Skeletal muscle satellite cell (primary cell): ENCODE data around the gene BCAS3.
"Not testable (repeated sequence)": the region's sequence is repeated elsewhere in the genome, so short reads cannot be mapped to it uniquely, and the experiment has no call there.

Source experiments
- H3K27me3 ChIP-seq: 2 replicates; pipeline ENCODE4 v1.7.0; 2013; ENCODE audit warnings: low read length; ENCODE audit not compliant: control insufficient read depth, insufficient read depth
- H3K36me3 ChIP-seq: 2 replicates; pipeline ENCODE4 v1.7.0; 2013; ENCODE audit warnings: mild to moderate bottlenecking, control low read depth, low read length; ENCODE audit not compliant: insufficient read depth
- H3K4me1 ChIP-seq: 2 replicates; pipeline ENCODE4 v1.7.0; 2013; ENCODE audit warnings: low read length; ENCODE audit not compliant: control insufficient read depth, insufficient read depth
- H3K4me2 ChIP-seq: 2 replicates; pipeline ENCODE4 v1.7.0; 2013; ENCODE audit warnings: mild to moderate bottlenecking, low read length
- H3K4me3 ChIP-seq: 2 replicates; pipeline ENCODE4 v1.7.0; 2013; ENCODE audit warnings: low read length
- H3K9ac ChIP-seq: 2 replicates; pipeline ENCODE4 v1.7.0; 2013; ENCODE audit warnings: mild to moderate bottlenecking, low read depth, low read length, moderate library complexity
- H3K9me3 ChIP-seq: replicated peaks from 2 replicates; pipeline ENCODE4 v1.7.0; 2013; ENCODE audit warnings: mild to moderate bottlenecking, control low read depth, low read length

Gene BCAS3

DNA sequence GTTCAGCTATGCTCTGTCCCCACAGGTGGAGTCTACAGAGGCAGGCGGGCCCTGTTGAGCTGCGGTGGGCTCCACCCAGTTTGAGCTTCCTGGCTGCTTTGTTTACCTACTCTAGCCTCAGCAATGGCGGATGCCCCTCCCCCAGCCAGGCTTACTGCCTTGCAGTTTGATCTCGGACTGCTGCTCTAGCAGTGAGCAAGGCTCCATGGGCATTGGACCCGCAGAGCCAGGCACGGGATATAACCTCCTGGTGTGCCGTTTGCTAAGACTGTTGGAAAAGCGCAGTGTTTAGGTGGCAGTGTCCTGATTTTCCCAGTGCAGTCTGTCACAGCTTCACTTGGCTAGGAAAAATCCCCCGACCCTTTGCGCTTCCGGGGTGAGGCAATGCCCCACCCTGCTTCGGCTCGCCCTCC, 89.1 kb downstream of the BCAS3 start:
- no peak overlapping the region for H3K4me2 ChIP-seq
- H3K4me3 ChIP-seq = no peak overlapping the region
- no peak overlapping the region for H3K9ac ChIP-seq
- no peaks in the 10 kb centered on the region for H3K36me3 ChIP-seq
- H3K27me3 ChIP-seq = no peaks in the 10 kb centered on the region
- no peaks in the 10 kb centered on the region for H3K4me1 ChIP-seq
- no peaks in the 10 kb centered on the region for H3K9me3 ChIP-seq

DNA sequence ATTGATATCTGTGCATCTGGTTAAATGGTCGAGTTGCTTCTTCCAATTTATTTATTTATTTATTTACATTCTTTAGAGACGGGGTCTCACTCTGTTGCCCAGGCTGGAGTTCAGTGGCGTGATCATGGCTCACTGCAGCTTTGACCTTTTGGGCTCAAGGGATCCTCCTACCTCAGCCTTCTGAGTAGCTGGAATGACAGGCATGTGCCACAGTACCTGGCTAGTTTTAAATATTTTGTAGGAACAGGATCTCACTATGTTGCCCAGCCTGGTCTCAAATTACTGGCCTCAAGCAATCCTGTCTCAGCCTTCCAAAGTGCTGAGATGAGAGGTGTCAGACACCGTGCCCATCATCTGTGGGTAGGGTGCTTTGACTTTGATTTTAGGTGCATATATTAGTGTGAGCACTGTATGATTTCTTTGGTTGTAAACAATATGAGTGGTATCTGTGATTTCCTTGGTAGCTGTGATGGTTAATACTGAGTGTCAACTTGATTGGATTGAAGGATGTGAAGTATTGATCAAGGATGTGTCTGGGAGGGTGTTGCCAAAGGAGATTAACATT, 90.2 kb downstream of the BCAS3 start:
- no peaks in the 10 kb centered on the region for H3K4me1 ChIP-seq
- H3K9me3 ChIP-seq = no peaks in the 10 kb centered on the region
- H3K27me3 ChIP-seq = no peaks in the 10 kb centered on the region
- no peak overlapping the region for H3K4me2 ChIP-seq
- no peaks in the 10 kb centered on the region for H3K36me3 ChIP-seq
- no peak overlapping the region for H3K9ac ChIP-seq
- H3K4me3 ChIP-seq = no peak overlapping the region

DNA sequence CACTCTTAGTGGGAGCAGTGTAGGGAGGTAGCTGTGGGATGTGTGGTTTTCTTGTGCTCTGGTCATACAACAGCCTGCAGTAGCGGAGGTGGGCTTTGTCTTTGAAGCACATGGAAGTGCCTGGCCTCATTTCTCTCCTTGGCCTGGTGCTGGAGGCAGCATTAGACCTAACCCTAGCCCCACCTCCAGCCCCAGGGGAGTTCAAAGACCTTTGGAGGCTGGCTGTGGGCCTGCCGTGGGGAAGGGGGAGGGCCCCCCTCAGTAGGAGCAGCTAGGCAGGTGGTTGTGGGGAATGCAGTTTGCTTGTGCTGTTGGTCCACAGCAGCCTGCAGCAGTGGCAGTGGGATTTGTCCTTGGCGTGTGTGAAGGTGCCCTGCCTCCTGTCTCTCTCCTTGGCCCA, 91.7 kb downstream of the BCAS3 start:
- no peak overlapping the region for H3K4me2 ChIP-seq
- H3K9ac ChIP-seq = no peak overlapping the region
- H3K9me3 ChIP-seq = no peaks in the 10 kb centered on the region
- H3K36me3 ChIP-seq = no peaks in the 10 kb centered on the region
- no peaks in the 10 kb centered on the region for H3K4me1 ChIP-seq
- H3K27me3 ChIP-seq = no peaks in the 10 kb centered on the region
- no peak overlapping the region for H3K4me3 ChIP-seq

DNA sequence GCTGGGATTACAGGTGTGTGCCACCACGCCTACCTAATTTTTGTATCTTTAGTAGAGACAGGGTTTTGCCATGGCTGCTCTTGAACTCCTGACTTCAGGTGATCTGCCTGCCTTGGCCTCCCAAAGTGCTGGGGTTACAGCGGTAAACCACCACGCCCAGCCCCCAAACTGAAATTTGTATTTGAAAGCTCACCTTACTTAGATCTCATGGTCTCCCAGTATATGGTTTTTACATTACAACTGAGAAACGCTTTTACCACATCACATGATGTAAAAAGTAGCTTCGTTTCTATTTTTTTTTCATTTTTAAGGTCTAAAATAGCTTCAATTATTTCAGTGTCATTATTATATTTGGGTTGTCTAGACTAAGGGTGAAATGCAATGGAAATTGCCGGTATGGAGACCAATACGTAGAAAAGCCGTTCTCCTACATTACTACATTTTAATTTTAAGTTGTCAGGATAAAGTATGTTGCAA, 93.3 kb downstream of the BCAS3 start:
- Histone ChIP-seq H3K36me3 (no peaks in the 10 kb centered on the region), H3K9ac (no peak overlapping the region), H3K9me3 (no peaks in the 10 kb centered on the region), H3K4me1 (no peaks in the 10 kb centered on the region), H3K27me3 (no peaks in the 10 kb centered on the region), H3K4me3 (no peak overlapping the region), H3K4me2 (no peak overlapping the region)

DNA sequence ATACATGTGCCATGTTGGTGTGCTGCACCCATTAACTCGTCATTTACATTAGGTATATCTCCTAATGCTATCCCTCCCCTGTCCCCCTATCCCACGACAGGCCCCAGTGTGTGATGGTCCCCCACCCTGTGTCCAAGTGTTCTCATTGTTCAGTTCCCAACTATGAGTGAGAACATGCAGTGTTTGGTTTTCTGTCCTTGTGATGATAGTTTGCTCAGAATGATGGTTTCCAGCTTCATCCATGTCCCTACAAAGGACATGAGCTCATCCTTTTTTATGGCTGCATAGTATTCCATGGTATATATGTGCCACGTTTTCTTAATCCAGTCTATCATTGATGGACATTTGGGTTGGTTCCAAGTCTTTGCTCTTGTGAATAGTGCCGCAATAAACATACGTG, 94.0 kb downstream of the BCAS3 start:
- not testable (repeated sequence) for H3K4me3 ChIP-seq, H3K36me3 ChIP-seq, H3K27me3 ChIP-seq, H3K9ac ChIP-seq, H3K4me2 ChIP-seq, H3K4me1 ChIP-seq, H3K9me3 ChIP-seq

DNA sequence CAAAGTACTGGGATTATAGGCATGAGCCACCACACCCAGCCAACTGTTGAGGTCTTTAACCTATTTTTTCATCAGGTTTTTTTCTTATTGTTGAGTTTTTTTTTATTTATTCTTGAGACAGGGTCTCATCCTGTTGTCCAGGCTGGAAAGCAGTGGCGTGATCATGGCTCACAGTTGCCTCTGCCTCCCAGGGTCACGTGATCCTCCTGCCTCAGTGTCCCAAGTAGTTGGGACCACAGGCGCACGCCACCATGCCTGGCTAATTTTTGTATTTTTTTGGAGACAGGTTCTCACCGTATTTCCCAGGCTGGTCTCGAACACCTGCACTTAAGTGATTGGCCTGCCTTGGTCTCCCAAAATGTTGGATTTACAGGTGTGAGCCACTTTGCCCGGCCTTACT, 95.9 kb downstream of the BCAS3 start:
- H3K4me1 ChIP-seq = no peaks in the 10 kb centered on the region
- H3K4me3 ChIP-seq = no peak overlapping the region
- H3K27me3 ChIP-seq = no peaks in the 10 kb centered on the region
- H3K9ac ChIP-seq = no peak overlapping the region
- no peak overlapping the region for H3K4me2 ChIP-seq
- no peaks in the 10 kb centered on the region for H3K36me3 ChIP-seq
- H3K9me3 ChIP-seq = no peaks in the 10 kb centered on the region

DNA sequence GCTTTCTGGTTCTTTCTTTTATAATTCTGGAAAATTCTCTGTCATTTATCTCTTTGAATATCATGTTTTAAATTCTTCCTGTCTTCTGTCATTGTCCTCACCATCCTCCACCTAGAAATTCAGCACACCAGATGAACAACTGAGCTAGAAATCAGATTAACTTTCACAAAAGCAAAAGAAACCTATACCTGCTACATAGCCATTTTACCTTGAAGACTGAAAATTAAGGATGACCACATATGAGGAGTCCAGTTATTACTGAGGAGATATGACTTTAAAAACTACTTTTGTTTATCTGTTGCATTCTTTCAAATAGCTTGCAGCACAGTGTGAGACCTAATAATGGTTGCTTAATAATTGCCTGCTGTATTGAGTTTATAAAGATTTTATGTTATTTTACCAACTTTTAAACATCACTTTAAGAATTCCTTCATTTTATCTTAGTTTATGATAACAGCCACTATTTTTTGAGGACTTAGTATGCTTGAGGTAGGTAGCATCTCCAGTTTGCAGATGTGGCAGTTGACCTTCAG, 104.3 kb downstream of the BCAS3 start:
- no peak overlapping the region for H3K4me3 ChIP-seq
- no peaks in the 10 kb centered on the region for H3K36me3 ChIP-seq
- no peaks in the 10 kb centered on the region for H3K27me3 ChIP-seq
- H3K9ac ChIP-seq = no peak overlapping the region
- H3K9me3 ChIP-seq = no peaks in the 10 kb centered on the region
- no peak overlapping the region for H3K4me2 ChIP-seq
- no peaks in the 10 kb centered on the region for H3K4me1 ChIP-seq

DNA sequence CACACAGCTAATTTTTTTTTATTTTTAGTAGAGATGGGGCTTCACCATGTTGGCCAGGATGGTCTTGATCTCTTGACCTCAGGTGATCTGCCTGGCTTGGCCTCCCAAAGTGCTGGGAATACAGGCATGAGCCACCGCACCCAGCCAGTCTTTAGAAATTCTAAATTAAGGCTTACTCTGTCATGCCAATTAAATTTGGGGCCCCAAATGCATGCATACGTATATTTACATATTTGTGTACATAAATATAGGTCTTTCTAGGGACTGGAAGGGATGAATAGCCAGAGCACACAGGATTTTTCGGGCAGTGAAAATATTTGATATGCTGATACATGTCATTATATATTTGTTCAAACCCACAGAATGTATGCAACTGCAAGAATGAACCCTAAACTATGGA, 105.1 kb downstream of the BCAS3 start:
- Histone ChIP-seq H3K27me3 (no peaks in the 10 kb centered on the region), H3K4me1 (no peaks in the 10 kb centered on the region), H3K36me3 (no peaks in the 10 kb centered on the region), H3K9me3 (no peaks in the 10 kb centered on the region), H3K4me2 (no peak overlapping the region), H3K9ac (no peak overlapping the region), H3K4me3 (no peak overlapping the region)

DNA sequence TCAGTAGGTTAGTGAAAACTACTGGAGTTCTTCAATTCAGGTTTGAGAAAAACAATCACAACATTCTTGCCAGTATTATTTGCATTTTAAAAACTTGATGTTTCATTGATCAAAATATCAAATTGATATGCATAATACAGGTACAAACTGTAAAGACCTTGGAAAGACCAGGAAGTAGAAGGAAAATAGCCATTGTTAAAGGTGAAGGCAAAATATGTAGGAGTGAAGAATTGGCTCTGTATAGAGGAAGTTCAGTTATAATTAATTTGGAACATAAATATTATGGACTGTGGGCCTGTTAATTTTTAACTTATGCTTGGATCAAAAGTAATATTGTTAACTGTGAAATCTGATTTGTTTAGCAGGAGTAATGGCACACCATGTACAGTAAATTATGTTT, 112.6 kb downstream of the BCAS3 start:
- H3K4me1 ChIP-seq = no peaks in the 10 kb centered on the region

DNA sequence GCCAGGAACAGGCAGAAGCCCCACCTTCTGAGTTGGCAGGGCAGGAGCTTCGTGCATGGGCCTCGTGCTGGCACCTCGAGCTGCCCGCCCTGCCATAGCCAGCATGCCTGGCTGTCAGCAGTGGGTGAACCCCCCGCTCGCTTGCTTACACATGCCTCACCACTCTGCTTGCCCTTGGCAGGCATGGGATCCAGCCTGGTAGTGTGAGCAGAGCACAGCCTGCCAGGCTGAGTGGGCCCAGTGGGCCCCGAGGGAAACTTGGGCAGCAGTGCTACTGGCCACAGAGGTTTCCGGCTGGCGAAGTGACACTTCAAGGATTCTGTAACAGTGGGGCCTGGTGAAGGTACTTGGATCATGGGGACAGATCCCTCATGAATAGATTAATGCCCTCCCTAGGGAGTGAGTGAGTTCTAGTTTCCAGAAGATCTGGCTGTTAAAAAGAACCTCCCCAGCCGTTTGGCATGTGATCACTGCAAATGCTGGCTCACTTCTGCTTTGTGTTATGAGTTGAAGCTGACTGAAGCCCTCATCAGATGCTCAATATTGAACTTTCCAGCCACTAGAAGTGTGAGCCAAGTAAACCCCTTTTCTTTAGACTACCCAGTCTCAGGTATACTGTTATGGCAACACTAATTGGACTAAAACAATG, 114.7 kb downstream of the BCAS3 start:
- Histone ChIP-seq H3K9ac (no peak overlapping the region), H3K9me3 (no peaks in the 10 kb centered on the region), H3K4me2 (no peak overlapping the region), H3K4me1 (no peaks in the 10 kb centered on the region), H3K36me3 (no peaks in the 10 kb centered on the region), H3K4me3 (no peak overlapping the region), H3K27me3 (no peaks in the 10 kb centered on the region)

More for the DNA sequence above, 112.6 kb downstream of the BCAS3 start:
- Histone ChIP-seq H3K9me3 (no peaks in the 10 kb centered on the region), H3K4me3 (no peak overlapping the region), H3K4me2 (no peak overlapping the region), H3K9ac (no peak overlapping the region), H3K36me3 (no peaks in the 10 kb centered on the region), H3K27me3 (no peaks in the 10 kb centered on the region)

DNA sequence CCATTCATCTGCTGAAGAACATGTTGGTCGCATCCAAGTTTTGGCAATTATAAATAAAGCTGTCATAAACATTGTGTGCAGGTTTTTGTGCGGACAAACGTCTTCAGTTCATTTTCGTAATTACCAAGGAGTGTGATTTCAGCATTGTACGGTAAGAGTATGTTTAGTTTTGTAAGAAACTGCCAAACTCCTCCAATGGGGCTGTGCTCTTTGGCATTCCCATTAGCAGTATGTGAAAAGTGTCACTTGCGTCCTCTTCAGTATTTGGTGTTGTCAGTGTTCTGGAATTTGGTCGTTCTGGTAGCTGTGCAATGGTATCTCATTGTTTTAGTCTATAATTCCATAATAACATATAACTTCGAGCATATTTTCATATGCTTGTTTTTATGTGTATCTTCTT, 120.9 kb downstream of the BCAS3 start:
- Histone ChIP-seq H3K4me1 (no peaks in the 10 kb centered on the region), H3K36me3 (no peaks in the 10 kb centered on the region), H3K27me3 (no peaks in the 10 kb centered on the region), H3K4me2 (no peak overlapping the region), H3K4me3 (no peak overlapping the region), H3K9me3 (no peaks in the 10 kb centered on the region), H3K9ac (no peak overlapping the region)

DNA sequence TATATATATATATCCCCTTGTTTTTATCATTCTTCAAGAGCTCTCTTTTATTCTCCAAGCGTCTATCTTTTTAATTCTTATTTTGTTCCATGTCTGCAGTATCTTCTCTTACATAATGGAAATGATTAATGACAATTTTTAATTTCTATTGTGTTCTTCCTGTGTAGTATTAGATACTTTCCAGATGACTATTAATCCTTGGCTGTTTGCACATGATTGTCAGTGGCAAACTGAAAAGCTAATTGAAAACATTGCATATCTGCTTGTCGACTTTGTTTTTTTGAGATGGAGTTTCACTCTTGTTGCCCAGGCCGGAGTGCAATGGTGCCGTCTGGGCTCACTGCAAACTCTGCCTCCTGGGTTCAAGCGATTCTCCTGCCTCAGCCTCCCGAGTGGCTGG, 124.7 kb downstream of the BCAS3 start:
- H3K36me3 ChIP-seq = no peaks in the 10 kb centered on the region
- H3K9ac ChIP-seq = no peak overlapping the region
- H3K4me2 ChIP-seq = no peak overlapping the region
- H3K9me3 ChIP-seq = no peaks in the 10 kb centered on the region
- no peak overlapping the region for H3K4me3 ChIP-seq
- no peaks in the 10 kb centered on the region for H3K27me3 ChIP-seq
- no peaks in the 10 kb centered on the region for H3K4me1 ChIP-seq
